PC-3 (cell line): ENCODE data around the gene GMDS.

ENCODE experiments used
- CTCF ChIP-seq: fragments of 300-600 bp; sonication (generic); conservative IDR thresholded peaks from 2 replicates; pipeline ENCODE4 v1.5.1; 2017; ENCODE audit warnings: antibody characterized with exemption, low read depth, mild to moderate bottlenecking, low read length
- EZH2 ChIP-seq: fragments of 300-600 bp; sonication (generic); IDR thresholded peaks from one replicate; pipeline ENCODE4 v1.6.1; 2017; ENCODE audit warnings: antibody characterized with exemption, mild to moderate bottlenecking, low read length; ENCODE audit not compliant: unreplicated experiment
- EZH2phosphoT487 ChIP-seq: fragments of 300-600 bp; sonication (generic); IDR thresholded peaks from 2 replicates; pipeline ENCODE4 v1.6.1; 2018; ENCODE audit warnings: mild to moderate bottlenecking, antibody characterized with exemption, low read length, borderline replicate concordance

- TF ChIP-seq EZH2phosphoT487: no peak
- no peak for TF ChIP-seq CTCF
- no peak for TF ChIP-seq EZH2
These were observed 631.5 kb downstream of the GMDS start for GRCh38 chr6:1613688-1614447.
